RWPE2 (cell line): ENCODE measurements around the gene ANKRD31.
"Not testable (repeated sequence)": the region's sequence is repeated elsewhere in the genome, so short reads cannot be mapped to it uniquely, and the experiment has no call there.

Experiments
- ATAC-seq: fragments of 200-7000 bp; cut with Tn5 transposase; 3 replicates; pipeline ENCODE4 v1.9.1; 2021; ENCODE audit warnings: low read depth
- DNase-seq: peaks from one replicate; pipeline ENCODE4 v3.0.0-alpha.2; 2020; ENCODE audit warnings: low spot score
- H3K27ac ChIP-seq: fragments of 450-650 bp; 2 replicates; pipeline ENCODE4 v1.5.1; 2017; ENCODE audit warnings: mild to moderate bottlenecking; ENCODE audit not compliant: poor library complexity, severe bottlenecking
- H3K27me3 ChIP-seq: fragments of 250-450 bp; sonication (Bioruptor Pico); 2 replicates; pipeline ENCODE4 v1.5.1; 2021; ENCODE audit warnings: mild to moderate bottlenecking, moderate library complexity; ENCODE audit not compliant: insufficient read depth, poor library complexity, severe bottlenecking
- H3K36me3 ChIP-seq: fragments of 250-450 bp; sonication (Bioruptor Pico); 2 replicates; pipeline ENCODE4 v1.5.1; 2020; ENCODE audit warnings: low read depth, mild to moderate bottlenecking, moderate library complexity
- H3K4me1 ChIP-seq: fragments of 250-450 bp; sonication (Bioruptor Pico); 2 replicates; pipeline ENCODE4 v1.5.1; 2021; ENCODE audit warnings: mild to moderate bottlenecking, moderate library complexity; ENCODE audit not compliant: insufficient read depth, poor library complexity, severe bottlenecking
- H3K4me3 ChIP-seq: fragments of 250-450 bp; sonication (Bioruptor Pico); 2 replicates; pipeline ENCODE4 v1.5.1; 2021; ENCODE audit warnings: mild to moderate bottlenecking, moderate library complexity; ENCODE audit not compliant: severe bottlenecking
- H3K9me3 ChIP-seq: fragments of 250-450 bp; sonication (Bioruptor Pico); 2 replicates; pipeline ENCODE4 v1.5.1; 2021; ENCODE audit warnings: mild to moderate bottlenecking, moderate library complexity; ENCODE audit not compliant: severe bottlenecking
- TF ChIP-seq, protein P1 (sequence below): fragments of 450-650 bp; IDR thresholded peaks from one replicate; pipeline ENCODE4 v1.5.1; 2017; ENCODE audit warnings: mild to moderate bottlenecking, moderate library complexity; ENCODE audit not compliant: poor library complexity, severe bottlenecking

Gene ANKRD31

DNA sequence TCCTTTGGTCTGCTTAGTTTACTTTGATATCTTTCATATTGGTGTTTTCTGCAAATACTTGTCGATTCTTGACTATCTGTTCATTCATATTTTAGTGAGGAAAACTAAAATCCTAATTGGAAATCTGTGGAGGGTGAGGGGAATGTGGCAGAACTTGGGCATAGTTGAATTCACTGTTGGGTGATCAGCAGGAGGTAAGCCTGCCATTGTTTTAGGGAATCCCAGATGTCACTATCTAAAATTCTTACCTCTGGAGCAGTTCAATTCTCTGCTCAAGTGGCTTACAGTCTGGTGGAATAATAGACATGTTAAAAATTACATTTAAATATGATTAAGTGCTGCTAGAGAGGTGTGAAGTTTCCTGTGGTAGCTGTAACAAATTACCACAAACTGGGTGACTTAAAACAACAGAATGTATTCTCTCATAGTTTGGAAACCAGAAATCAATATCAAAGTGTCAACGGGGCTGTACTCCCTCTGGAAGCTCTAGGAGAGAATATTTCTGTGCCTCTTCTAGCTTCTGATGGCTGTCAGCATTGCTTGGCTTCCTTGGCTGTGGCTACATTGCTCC is 94.0 kb downstream of the ANKRD31 start:
- Histone ChIP-seq H3K36me3 (no peaks in the 10 kb centered on the region), H3K9me3 (no peaks in the 10 kb centered on the region), H3K4me3 (no peak overlapping the region), H3K27me3 (no peaks in the 10 kb centered on the region), H3K27ac (no peak overlapping the region), H3K4me1 (no peaks in the 10 kb centered on the region)
- TF ChIP-seq, protein P1, sequence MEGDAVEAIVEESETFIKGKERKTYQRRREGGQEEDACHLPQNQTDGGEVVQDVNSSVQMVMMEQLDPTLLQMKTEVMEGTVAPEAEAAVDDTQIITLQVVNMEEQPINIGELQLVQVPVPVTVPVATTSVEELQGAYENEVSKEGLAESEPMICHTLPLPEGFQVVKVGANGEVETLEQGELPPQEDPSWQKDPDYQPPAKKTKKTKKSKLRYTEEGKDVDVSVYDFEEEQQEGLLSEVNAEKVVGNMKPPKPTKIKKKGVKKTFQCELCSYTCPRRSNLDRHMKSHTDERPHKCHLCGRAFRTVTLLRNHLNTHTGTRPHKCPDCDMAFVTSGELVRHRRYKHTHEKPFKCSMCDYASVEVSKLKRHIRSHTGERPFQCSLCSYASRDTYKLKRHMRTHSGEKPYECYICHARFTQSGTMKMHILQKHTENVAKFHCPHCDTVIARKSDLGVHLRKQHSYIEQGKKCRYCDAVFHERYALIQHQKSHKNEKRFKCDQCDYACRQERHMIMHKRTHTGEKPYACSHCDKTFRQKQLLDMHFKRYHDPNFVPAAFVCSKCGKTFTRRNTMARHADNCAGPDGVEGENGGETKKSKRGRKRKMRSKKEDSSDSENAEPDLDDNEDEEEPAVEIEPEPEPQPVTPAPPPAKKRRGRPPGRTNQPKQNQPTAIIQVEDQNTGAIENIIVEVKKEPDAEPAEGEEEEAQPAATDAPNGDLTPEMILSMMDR, result no peak
- DNase-seq (no peak), ATAC-seq (no peak)

DNA sequence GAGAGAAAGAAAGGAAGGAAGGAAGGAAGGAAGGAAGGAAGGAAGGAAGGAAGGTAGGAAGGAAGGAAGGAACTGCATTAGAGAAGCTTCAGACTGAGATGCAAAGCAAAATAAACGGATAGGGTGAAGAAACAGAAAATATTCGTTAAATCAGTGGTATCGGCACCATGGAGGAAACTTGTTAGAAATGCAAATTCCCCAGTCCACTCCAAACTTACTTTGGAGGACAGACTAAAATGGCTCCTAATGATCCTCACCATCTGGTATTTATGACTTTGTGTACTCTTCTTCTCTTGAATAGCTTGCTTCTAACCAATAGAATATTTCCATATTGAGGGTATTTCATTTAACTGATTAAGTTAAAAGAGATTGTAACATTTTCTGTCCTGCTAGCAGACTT is 96.4 kb downstream of the ANKRD31 start:
- no peaks in the 10 kb centered on the region for H3K4me1 ChIP-seq
- no peaks in the 10 kb centered on the region for H3K27me3 ChIP-seq
- no peaks in the 10 kb centered on the region for H3K9me3 ChIP-seq
- H3K4me3 ChIP-seq, result no peak overlapping the region
- no peaks in the 10 kb centered on the region for H3K36me3 ChIP-seq
- no peak overlapping the region for H3K27ac ChIP-seq
- TF ChIP-seq, protein P1, result no peak
- DNase-seq (no peak), ATAC-seq (no peak)

DNA sequence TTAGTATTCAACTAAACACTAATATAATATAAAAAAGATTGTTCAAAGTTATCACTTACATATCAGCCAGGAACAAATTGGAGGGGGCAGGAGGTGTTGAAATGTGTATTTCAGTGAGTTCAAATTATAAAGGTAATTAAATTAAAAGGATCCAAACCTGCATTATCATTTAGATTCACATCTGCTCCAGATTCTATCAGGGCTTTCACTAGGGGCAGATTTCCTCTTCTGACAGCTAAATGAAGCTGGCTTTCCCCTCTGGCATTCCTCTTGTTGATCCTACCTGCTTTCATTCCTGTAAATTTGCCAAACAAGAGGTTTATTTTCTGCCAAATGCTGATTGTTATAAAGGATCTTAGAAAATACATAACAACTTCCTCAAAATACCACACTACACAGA is 98.0 kb downstream of the ANKRD31 start:
- Histone ChIP-seq H3K4me1 (no peaks in the 10 kb centered on the region), H3K36me3 (no peaks in the 10 kb centered on the region), H3K27ac (no peak overlapping the region), H3K9me3 (no peaks in the 10 kb centered on the region), H3K4me3 (no peak overlapping the region), H3K27me3 (no peaks in the 10 kb centered on the region)
- DNase-seq (no peak), ATAC-seq (no peak)
- TF ChIP-seq, protein P1, result no peak

DNA sequence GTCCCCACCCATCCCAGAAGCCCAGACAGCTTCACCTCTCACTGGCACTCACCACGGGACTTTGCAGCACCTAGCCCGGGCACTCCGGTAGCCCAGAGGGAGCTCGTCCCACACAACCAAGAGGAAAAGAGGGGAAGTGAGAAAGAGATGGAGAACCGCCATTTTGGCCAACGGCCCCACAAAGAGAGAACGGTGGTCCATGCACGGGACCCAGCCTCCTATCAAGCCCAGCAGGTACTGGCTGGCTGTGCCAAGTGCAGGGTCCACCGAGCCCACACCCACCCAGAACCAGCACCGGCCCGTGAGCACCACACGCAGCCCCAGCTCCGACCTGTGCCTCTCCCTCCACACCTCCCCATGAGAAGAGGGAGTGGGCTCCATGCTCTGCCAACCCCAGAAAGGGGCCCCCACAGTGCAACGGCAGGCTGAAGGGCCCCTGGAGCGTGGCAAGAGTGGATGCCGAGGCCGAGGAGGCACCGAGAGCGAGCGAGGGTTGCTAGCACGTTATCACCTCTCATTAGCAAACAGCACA is 105.8 kb downstream of the ANKRD31 start:
- Histone ChIP-seq H3K36me3 (no peaks in the 10 kb centered on the region), H3K4me3 (no peak overlapping the region), H3K9me3 (no peaks in the 10 kb centered on the region), H3K4me1 (no peaks in the 10 kb centered on the region), H3K27ac (no peak overlapping the region), H3K27me3 (no peaks in the 10 kb centered on the region)
- TF ChIP-seq, protein P1, result no peak
- ATAC-seq (no peak), DNase-seq (no peak)

DNA sequence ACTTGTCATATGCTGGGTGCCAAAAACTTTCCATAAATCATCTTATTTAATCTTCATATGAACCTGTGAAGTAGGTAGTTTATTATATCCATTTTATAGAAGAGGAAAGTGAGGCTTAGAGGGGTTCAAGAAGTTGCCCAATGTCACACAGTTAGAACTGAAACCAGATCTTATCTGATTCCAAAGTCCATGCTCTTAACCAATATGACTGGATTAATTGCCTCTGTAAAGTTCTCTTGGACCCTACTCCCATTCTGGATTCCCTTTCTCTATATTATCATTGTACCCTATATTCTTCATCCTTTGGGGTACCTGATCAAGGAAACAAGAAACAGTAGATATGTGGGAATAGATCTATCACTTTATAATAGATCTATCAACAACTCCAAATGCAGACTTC is 119.8 kb downstream of the ANKRD31 start:
- peaks cover 26% of the 10 kb centered on the region for H3K4me1 ChIP-seq
- no peak overlapping the region for H3K27ac ChIP-seq
- H3K9me3 ChIP-seq, result no peaks in the 10 kb centered on the region
- TF ChIP-seq, protein P1, result no peak
- H3K4me3 ChIP-seq, result no peak overlapping the region
- no peaks in the 10 kb centered on the region for H3K27me3 ChIP-seq
- no peak for DNase-seq
- H3K36me3 ChIP-seq, result no peaks in the 10 kb centered on the region
- no peak for ATAC-seq

DNA sequence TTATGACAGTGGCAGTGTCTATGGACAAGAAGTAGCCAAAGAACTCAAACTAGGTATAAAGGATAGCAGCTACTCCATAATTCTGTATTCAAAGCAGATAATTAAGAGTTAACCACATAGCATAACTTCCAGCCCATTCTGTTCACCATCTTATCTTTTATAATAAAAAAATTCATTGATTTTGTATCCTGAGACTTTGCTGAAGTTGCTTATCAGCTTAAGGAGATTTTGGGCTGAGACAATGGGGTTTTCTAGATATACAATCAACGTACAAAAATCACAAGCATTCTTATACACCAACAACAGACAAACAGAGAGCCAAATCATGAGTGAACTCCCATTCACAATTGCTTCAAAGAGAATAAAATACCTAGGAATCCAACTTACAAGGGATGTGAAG is 122.4 kb downstream of the ANKRD31 start:
- ATAC-seq, result not testable (repeated sequence)

More for the DNA sequence above, 122.4 kb downstream of the ANKRD31 start:
- H3K4me3 ChIP-seq, H3K9me3 ChIP-seq, H3K36me3 ChIP-seq, H3K27me3 ChIP-seq, DNase-seq: not testable (repeated sequence)
- peak overlapping the region; percentile 81 for H3K27ac ChIP-seq
- H3K4me1 ChIP-seq, result peaks cover 34% of the 10 kb centered on the region
